K562 (cell line): ENCODE measurements around the gene ATAD3C. TPM values are rescaled to one million over a fixed set of nuclear protein-coding genes. Genes with fewer than 3 reads are reported as not detected.
A peak's percentile ranks its signal among the peaks of the same experiment; 100 is the strongest.

Experiments
- DACH1 ChIP-seq: fragments of 450-650 bp; IDR thresholded peaks from 2 replicates; pipeline ENCODE4 v1.6.1; 2018; ENCODE audit not compliant: partially characterized antibody
- FOXK1 ChIP-seq: sonication (generic); formaldehyde crosslinking; IDR thresholded peaks from 2 replicates; pipeline ENCODE4 v1.8.0; 2022; ENCODE audit warnings: missing genetic modification reagents, mild to moderate bottlenecking, borderline replicate concordance
- HDAC6 ChIP-seq: IDR thresholded peaks from 2 replicates; pipeline ENCODE4 v1.6.1; 2012; ENCODE audit warnings: low read depth, mild to moderate bottlenecking, control low read depth, inconsistent platforms, low read length, moderate library complexity
- MAFK ChIP-seq: IDR thresholded peaks from 2 replicates; pipeline ENCODE4 v1.6.1; 2011; ENCODE audit warnings: low read length, improper control_type of control experiment
- POLR2AphosphoS5 ChIP-seq: IDR thresholded peaks from 2 replicates; pipeline ENCODE4 v1.6.1; 2011; ENCODE audit warnings: mild to moderate bottlenecking, low read depth, low read length, moderate library complexity; ENCODE audit not compliant: control insufficient read depth, insufficient read depth
- RBM22 ChIP-seq: fragments of 200-400 bp; formaldehyde crosslinking; IDR thresholded peaks from 2 replicates; pipeline ENCODE4 v1.6.1; 2018; ENCODE audit warnings: low read length, low read depth; ENCODE audit not compliant: poor library complexity, severe bottlenecking
- ZKSCAN1 ChIP-seq: fragments of 150-350 bp; IDR thresholded peaks from 2 replicates; pipeline ENCODE4 v1.6.1; 2016; ENCODE audit warnings: low read depth, low read length
- ZNF263 ChIP-seq: sonication (generic); formaldehyde crosslinking; IDR thresholded peaks from 2 replicates; pipeline ENCODE4 v1.8.0; 2022; ENCODE audit warnings: mild to moderate bottlenecking, missing genetic modification reagents, borderline replicate concordance
- ZNF384 ChIP-seq: IDR thresholded peaks from 2 replicates; pipeline ENCODE4 v1.6.1; 2012; ENCODE audit warnings: low read depth, low read length, improper control_type of control experiment
- ZNF445 ChIP-seq: fragments of 250-450 bp; sonication (Bioruptor Pico); IDR thresholded peaks from 2 replicates; pipeline ENCODE4 v1.4.0; 2020; ENCODE audit warnings: low read depth, mild to moderate bottlenecking, moderate library complexity
- polyA plus RNA-seq, 8 experiments: library from polyadenylated mRNA; depleted of rRNA in 4 of 8; stranded (reverse) in 5 of 8; unstranded in 3 of 8; fragments of >200 nt; fragmentation: Nextera tagmentation in 2 of 8; fragmentation: Illumina TruSeq in 1 of 8; extraction: Ambion mirVana in 2 of 8; extraction: Trizol in 1 of 8; gene quantifications; 2 replicates each; pipeline versions ENCODE4 v1.2.1 to v1.2.3, GENCODE V29; 2011 to 2014; ENCODE audit warnings: inconsistent platforms in 1 of 8, missing spikeins in 1 of 8
- total RNA-seq, 7 experiments: library from RNA; depleted of rRNA in 6 of 7; stranded (reverse); fragments of >200 nt in 6 of 7; fragmentation: Illumina TruSeq in 2 of 7; extraction: Trizol in 2 of 7; gene quantifications; 2 replicates each; pipeline versions ENCODE4 v1.2.1 to v1.2.3, GENCODE V29; 2011 to 2021; ENCODE audit warnings: low replicate concordance in 1 of 7
- TF ChIP-seq, protein P1 (sequence below): fragments of 450-650 bp; IDR thresholded peaks from 2 replicates; pipeline ENCODE4 v1.6.1; 2014; ENCODE audit warnings: low read depth, mild to moderate bottlenecking, moderate library complexity, borderline replicate concordance
- TF ChIP-seq, protein P2 (sequence below): fragments of 450-650 bp; IDR thresholded peaks from 2 replicates; pipeline ENCODE4 v1.7.1; 2018; ENCODE audit warnings: mild to moderate bottlenecking, low read depth; ENCODE audit not compliant: partially characterized antibody
- TF ChIP-seq, protein P3 (sequence below): sonication (generic); formaldehyde crosslinking; IDR thresholded peaks from 2 replicates; pipeline ENCODE4 v1.8.0; 2022; ENCODE audit warnings: missing genetic modification reagents, mild to moderate bottlenecking, borderline replicate concordance
- TF ChIP-seq, protein P4 (sequence below): fragments of 450-650 bp; formaldehyde crosslinking; IDR thresholded peaks from 2 replicates; pipeline ENCODE4 v1.4.0; 2020; ENCODE audit warnings: mild to moderate bottlenecking, mixed read lengths
- TF ChIP-seq, protein P5 (sequence below): fragments of 450-650 bp; formaldehyde crosslinking; IDR thresholded peaks from 2 replicates; pipeline ENCODE4 v1.4.0; 2020; ENCODE audit warnings: mild to moderate bottlenecking, moderate library complexity

The ATAD3C gene
- total and polyA plus RNA-seq, 9 of the 15 experiments (the other 6 are each of a cell fraction or from before 2014, with no cell fraction given) = 0.03 to 0.18 TPM; not detected in 7

DNA sequence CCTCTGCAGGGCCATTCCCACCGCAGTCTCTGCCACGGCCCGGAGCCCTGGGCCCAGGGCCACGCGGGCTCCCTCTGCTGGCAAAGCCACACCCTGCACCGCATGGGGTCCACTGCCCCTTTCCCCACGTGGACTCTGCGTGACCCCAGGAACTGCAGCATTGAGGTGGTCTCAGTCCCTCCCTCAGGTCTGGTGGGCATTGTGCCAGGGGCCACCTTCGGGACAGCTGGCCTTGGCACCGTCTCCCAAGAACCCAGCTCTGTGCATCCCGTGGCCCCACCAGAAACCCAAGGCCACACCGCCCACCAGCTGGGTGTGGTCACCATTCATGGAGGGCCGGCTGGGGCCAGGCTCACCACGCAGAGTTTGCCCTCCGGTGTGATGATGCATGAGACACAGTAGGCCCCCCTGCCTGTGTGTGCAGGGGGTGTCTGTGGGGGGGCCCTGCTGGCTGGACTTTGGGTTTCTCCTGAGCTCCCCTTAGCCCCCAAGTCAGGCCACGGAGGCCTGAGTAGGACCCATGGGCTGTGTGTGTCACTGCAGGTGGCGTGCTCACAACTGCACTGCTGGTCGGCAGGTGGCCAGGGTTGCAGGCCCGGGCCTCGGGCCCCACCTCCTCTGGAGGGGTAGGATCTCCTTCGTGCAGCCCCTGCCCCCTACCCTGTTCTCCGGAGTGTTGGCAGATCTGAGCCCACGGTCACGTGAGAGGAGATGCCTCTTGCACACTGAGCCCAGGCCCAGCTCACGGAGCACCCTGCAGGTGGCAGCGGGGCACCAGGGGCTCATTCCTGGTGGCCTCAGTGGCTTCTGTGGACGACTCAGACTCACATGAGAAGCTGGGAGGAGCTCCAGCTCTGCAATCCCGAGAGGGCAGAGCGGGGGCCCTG, 8.2 kb upstream of the ATAD3C start (continued):
- TF ChIP-seq, protein P1, sequence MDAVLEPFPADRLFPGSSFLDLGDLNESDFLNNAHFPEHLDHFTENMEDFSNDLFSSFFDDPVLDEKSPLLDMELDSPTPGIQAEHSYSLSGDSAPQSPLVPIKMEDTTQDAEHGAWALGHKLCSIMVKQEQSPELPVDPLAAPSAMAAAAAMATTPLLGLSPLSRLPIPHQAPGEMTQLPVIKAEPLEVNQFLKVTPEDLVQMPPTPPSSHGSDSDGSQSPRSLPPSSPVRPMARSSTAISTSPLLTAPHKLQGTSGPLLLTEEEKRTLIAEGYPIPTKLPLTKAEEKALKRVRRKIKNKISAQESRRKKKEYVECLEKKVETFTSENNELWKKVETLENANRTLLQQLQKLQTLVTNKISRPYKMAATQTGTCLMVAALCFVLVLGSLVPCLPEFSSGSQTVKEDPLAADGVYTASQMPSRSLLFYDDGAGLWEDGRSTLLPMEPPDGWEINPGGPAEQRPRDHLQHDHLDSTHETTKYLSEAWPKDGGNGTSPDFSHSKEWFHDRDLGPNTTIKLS = 0 out of 2 replicates have a peak, but pooled peaks have one; percentile 53
- TF ChIP-seq POLR2AphosphoS5 (no peak), MAFK (no peak), RBM22 (no peak), ZNF445 (CRISPR knock-in tag) (no peak), ZNF384 (peak; percentile 41), FOXK1 (no peak), ZKSCAN1 (peak; percentile 42; the same call in 1 of the 2 replicates), DACH1 (peak; percentile 53), ZNF263 (CRISPR knock-in tag) (no peak), HDAC6 (no peak)
- TF ChIP-seq, protein P2, sequence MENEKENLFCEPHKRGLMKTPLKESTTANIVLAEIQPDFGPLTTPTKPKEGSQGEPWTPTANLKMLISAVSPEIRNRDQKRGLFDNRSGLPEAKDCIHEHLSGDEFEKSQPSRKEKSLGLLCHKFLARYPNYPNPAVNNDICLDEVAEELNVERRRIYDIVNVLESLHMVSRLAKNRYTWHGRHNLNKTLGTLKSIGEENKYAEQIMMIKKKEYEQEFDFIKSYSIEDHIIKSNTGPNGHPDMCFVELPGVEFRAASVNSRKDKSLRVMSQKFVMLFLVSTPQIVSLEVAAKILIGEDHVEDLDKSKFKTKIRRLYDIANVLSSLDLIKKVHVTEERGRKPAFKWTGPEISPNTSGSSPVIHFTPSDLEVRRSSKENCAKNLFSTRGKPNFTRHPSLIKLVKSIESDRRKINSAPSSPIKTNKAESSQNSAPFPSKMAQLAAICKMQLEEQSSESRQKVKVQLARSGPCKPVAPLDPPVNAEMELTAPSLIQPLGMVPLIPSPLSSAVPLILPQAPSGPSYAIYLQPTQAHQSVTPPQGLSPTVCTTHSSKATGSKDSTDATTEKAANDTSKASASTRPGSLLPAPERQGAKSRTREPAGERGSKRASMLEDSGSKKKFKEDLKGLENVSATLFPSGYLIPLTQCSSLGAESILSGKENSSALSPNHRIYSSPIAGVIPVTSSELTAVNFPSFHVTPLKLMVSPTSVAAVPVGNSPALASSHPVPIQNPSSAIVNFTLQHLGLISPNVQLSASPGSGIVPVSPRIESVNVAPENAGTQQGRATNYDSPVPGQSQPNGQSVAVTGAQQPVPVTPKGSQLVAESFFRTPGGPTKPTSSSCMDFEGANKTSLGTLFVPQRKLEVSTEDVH = no peak
- TF ChIP-seq, protein P3, sequence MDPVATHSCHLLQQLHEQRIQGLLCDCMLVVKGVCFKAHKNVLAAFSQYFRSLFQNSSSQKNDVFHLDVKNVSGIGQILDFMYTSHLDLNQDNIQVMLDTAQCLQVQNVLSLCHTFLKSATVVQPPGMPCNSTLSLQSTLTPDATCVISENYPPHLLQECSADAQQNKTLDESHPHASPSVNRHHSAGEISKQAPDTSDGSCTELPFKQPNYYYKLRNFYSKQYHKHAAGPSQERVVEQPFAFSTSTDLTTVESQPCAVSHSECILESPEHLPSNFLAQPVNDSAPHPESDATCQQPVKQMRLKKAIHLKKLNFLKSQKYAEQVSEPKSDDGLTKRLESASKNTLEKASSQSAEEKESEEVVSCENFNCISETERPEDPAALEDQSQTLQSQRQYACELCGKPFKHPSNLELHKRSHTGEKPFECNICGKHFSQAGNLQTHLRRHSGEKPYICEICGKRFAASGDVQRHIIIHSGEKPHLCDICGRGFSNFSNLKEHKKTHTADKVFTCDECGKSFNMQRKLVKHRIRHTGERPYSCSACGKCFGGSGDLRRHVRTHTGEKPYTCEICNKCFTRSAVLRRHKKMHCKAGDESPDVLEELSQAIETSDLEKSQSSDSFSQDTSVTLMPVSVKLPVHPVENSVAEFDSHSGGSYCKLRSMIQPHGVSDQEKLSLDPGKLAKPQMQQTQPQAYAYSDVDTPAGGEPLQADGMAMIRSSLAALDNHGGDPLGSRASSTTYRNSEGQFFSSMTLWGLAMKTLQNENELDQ (CRISPR knock-in tag) = no peak
- TF ChIP-seq, protein P4, sequence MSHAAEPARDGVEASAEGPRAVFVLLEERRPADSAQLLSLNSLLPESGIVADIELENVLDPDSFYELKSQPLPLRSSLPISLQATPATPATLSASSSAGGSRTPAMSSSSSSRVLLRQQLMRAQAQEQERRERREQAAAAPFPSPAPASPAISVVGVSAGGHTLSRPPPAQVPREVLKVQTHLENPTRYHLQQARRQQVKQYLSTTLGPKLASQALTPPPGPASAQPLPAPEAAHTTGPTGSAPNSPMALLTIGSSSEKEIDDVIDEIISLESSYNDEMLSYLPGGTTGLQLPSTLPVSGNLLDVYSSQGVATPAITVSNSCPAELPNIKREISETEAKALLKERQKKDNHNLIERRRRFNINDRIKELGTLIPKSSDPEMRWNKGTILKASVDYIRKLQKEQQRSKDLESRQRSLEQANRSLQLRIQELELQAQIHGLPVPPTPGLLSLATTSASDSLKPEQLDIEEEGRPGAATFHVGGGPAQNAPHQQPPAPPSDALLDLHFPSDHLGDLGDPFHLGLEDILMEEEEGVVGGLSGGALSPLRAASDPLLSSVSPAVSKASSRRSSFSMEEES (CRISPR knock-in tag) = 0 out of 2 replicates have a peak, but pooled peaks have one; percentile 15
- TF ChIP-seq, protein P5, sequence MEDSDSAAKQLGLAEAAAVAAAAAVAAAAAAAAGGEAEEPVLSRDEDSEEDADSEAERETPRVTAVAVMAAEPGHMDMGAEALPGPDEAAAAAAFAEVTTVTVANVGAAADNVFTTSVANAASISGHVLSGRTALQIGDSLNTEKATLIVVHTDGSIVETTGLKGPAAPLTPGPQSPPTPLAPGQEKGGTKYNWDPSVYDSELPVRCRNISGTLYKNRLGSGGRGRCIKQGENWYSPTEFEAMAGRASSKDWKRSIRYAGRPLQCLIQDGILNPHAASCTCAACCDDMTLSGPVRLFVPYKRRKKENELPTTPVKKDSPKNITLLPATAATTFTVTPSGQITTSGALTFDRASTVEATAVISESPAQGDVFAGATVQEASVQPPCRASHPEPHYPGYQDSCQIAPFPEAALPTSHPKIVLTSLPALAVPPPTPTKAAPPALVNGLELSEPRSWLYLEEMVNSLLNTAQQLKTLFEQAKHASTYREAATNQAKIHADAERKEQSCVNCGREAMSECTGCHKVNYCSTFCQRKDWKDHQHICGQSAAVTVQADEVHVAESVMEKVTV = peak; percentile 67
